ENCODE measurements around the gene LCN12. TPM values are rescaled to one million over a fixed set of nuclear protein-coding genes. Genes with fewer than 3 reads are reported as not detected.

The LCN12 gene
- total RNA-seq, 1 experiment from 2014 or later = not detected

GRCh38 chr9:136922540-136922939, 29.5 kb upstream of the LCN12 start:
- Histone ChIP-seq H3K4me3 (no peak overlapping the region), H3K27me3 (no peaks in the 10 kb centered on the region), H3K36me3 (peaks cover 40% of the 10 kb centered on the region), H3K9me3 (no peaks in the 10 kb centered on the region)
- DNase-seq = no peak

GRCh38 chr9:136923881-136924280, 28.2 kb upstream of the LCN12 start:
- no peak overlapping the region for H3K4me3 ChIP-seq
- H3K9me3 ChIP-seq = no peaks in the 10 kb centered on the region
- no peak for DNase-seq
- peaks cover 37% of the 10 kb centered on the region for H3K36me3 ChIP-seq
- H3K27me3 ChIP-seq = no peaks in the 10 kb centered on the region

GRCh38 chr9:136925414-136926153, 26.5 kb upstream of the LCN12 start:
- H3K27me3 ChIP-seq = no peaks in the 10 kb centered on the region
- DNase-seq = no peak
- H3K4me3 ChIP-seq = no peak overlapping the region
- H3K9me3 ChIP-seq = no peaks in the 10 kb centered on the region
- peaks cover 38% of the 10 kb centered on the region for H3K36me3 ChIP-seq

- peaks cover 40% of the 10 kb centered on the region for H3K36me3 ChIP-seq
- no peaks in the 10 kb centered on the region for H3K9me3 ChIP-seq
- no peak for DNase-seq
- H3K4me3 ChIP-seq = no peak overlapping the region
- no peaks in the 10 kb centered on the region for H3K27me3 ChIP-seq
Observed at GRCh38 chr9:136926154-136926704, 25.8 kb upstream of the LCN12 start.

GRCh38 chr9:136926749-136927148, 25.3 kb upstream of the LCN12 start:
- no peak for DNase-seq
- peaks cover 2% of the 10 kb centered on the region; the same call in 1 of the 2 replicates for H3K9me3 ChIP-seq
- H3K36me3 ChIP-seq = peaks cover 43% of the 10 kb centered on the region
- no peaks in the 10 kb centered on the region for H3K27me3 ChIP-seq
- no peak overlapping the region for H3K4me3 ChIP-seq

GRCh38 chr9:136927343-136928271, 24.5 kb upstream of the LCN12 start:
- DNase-seq = no peak
- H3K27me3 ChIP-seq = no peaks in the 10 kb centered on the region

GRCh38 chr9:136928591-136928990, 23.5 kb upstream of the LCN12 start:
- no peaks in the 10 kb centered on the region for H3K27me3 ChIP-seq
- no peak overlapping the region for H3K4me3 ChIP-seq
- H3K9me3 ChIP-seq = peaks cover 2% of the 10 kb centered on the region; the same call in 1 of the 2 replicates
- DNase-seq = no peak
- H3K36me3 ChIP-seq = peaks cover 53% of the 10 kb centered on the region

More at GRCh38 chr9:136927343-136928271, 24.5 kb upstream of the LCN12 start:
- Histone ChIP-seq H3K9me3 (peaks cover 2% of the 10 kb centered on the region; the same call in 1 of the 2 replicates), H3K36me3 (peaks cover 47% of the 10 kb centered on the region), H3K4me3 (no peak overlapping the region)

- H3K9me3 ChIP-seq = peaks cover 2% of the 10 kb centered on the region; the same call in 1 of the 2 replicates
- peaks cover 62% of the 10 kb centered on the region for H3K36me3 ChIP-seq
- H3K4me3 ChIP-seq = no peak overlapping the region
- no peaks in the 10 kb centered on the region for H3K27me3 ChIP-seq
- no peak for DNase-seq
Observed at GRCh38 chr9:136930014-136930413, 22.1 kb upstream of the LCN12 start.

- DNase-seq = no peak
- H3K36me3 ChIP-seq = peaks cover 48% of the 10 kb centered on the region
- H3K9me3 ChIP-seq = peaks cover 2% of the 10 kb centered on the region; the same call in 1 of the 2 replicates
- no peak overlapping the region for H3K4me3 ChIP-seq
- H3K27me3 ChIP-seq = no peaks in the 10 kb centered on the region
Observed at GRCh38 chr9:136931611-136932130, 20.4 kb upstream of the LCN12 start.

- Histone ChIP-seq H3K36me3 (peaks cover 45% of the 10 kb centered on the region), H3K27me3 (no peaks in the 10 kb centered on the region), H3K4me3 (no peak overlapping the region), H3K9me3 (peaks cover 2% of the 10 kb centered on the region; the same call in 1 of the 2 replicates)
- DNase-seq = no peak
Observed at GRCh38 chr9:136934277-136934676, 17.8 kb upstream of the LCN12 start.

- Histone ChIP-seq H3K36me3 (peaks cover 43% of the 10 kb centered on the region), H3K9me3 (peaks cover 2% of the 10 kb centered on the region; the same call in 1 of the 2 replicates), H3K4me3 (no peak overlapping the region), H3K27me3 (no peaks in the 10 kb centered on the region)
- DNase-seq = no peak
Observed at GRCh38 chr9:136935651-136936050, 16.4 kb upstream of the LCN12 start.

- DNase-seq = no peak
- no peaks in the 10 kb centered on the region for H3K27me3 ChIP-seq
- H3K4me3 ChIP-seq = no peak overlapping the region
- no peaks in the 10 kb centered on the region; the same call in 1 of the 2 replicates for H3K9me3 ChIP-seq
- H3K36me3 ChIP-seq = peaks cover 47% of the 10 kb centered on the region
Observed at GRCh38 chr9:136936645-136937170, 15.4 kb upstream of the LCN12 start.

GRCh38 chr9:136937186-136938001, 14.7 kb upstream of the LCN12 start:
- DNase-seq = no peak
- H3K36me3 ChIP-seq = peaks cover 50% of the 10 kb centered on the region
- no peak overlapping the region for H3K4me3 ChIP-seq
- H3K9me3 ChIP-seq = no peaks in the 10 kb centered on the region
- no peaks in the 10 kb centered on the region for H3K27me3 ChIP-seq

- no peak for DNase-seq
- Histone ChIP-seq H3K4me3 (no peak overlapping the region), H3K27me3 (no peaks in the 10 kb centered on the region), H3K36me3 (peaks cover 47% of the 10 kb centered on the region), H3K9me3 (no peaks in the 10 kb centered on the region)
Observed at GRCh38 chr9:136939431-136939995, 12.6 kb upstream of the LCN12 start.

GRCh38 chr9:136939996-136940525, 12.0 kb upstream of the LCN12 start:
- no peak for DNase-seq
- H3K4me3 ChIP-seq = no peak overlapping the region
- peaks cover 42% of the 10 kb centered on the region for H3K36me3 ChIP-seq
- no peaks in the 10 kb centered on the region for H3K27me3 ChIP-seq
- H3K9me3 ChIP-seq = no peaks in the 10 kb centered on the region
